NB4 (cell line): ENCODE results near the gene PLCH1.

ENCODE experiments used
- DNase-seq: peaks from one replicate; pipeline ENCODE4 v3.0.0; 2010; ENCODE audit warnings: low read depth
- H3K4me3 ChIP-seq: one replicate; pipeline ENCODE4 v1.5.1; 2011; ENCODE audit warnings: mild to moderate bottlenecking, low read depth, low read length, moderate library complexity
- MYC ChIP-seq: IDR thresholded peaks from 2 replicates; pipeline ENCODE4 v1.6.1; 2011; ENCODE audit warnings: low read depth, low read length
- POLR2A ChIP-seq: IDR thresholded peaks from 2 replicates; pipeline ENCODE4 v1.6.1; 2011; ENCODE audit warnings: mild to moderate bottlenecking; ENCODE audit not compliant: insufficient read length; ENCODE audit errors: extremely low read depth
- TF ChIP-seq, protein P1 (sequence below): IDR thresholded peaks from 2 replicates; pipeline ENCODE4 v1.6.1; 2011; ENCODE audit warnings: low read depth, low read length
- TF ChIP-seq, protein P2 (sequence below): IDR thresholded peaks from one replicate; pipeline ENCODE4 v1.5.1; 2012; ENCODE audit warnings: low read depth, low read length

PLCH1 gene

DNA sequence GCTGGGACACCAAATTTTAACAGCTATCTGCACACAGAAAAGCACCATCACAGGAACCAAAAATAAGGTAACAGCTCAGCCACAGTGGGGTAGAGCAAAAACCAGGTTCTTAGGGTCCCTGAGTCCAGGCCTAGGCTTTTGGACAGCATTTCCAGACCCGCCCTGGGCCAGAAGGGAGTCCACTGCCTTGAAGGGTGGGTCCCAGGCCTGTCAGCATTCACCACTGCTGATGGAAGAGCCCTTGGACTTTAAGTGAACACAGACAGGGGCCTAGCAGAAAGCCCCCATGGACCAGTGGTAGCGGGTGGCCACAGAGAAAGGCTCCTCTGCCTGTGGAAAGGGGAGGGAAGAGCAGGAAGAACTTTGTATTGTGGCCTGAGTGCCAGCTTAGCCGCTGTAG lies 56.4 kb downstream of the PLCH1 start:
- H3K4me3 ChIP-seq, result no peak overlapping the region
- no peak for DNase-seq
- TF ChIP-seq, protein P1, sequence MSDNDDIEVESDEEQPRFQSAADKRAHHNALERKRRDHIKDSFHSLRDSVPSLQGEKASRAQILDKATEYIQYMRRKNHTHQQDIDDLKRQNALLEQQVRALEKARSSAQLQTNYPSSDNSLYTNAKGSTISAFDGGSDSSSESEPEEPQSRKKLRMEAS, result no peak
- TF ChIP-seq MYC (no peak), POLR2A (no peak)
- TF ChIP-seq, protein P2, sequence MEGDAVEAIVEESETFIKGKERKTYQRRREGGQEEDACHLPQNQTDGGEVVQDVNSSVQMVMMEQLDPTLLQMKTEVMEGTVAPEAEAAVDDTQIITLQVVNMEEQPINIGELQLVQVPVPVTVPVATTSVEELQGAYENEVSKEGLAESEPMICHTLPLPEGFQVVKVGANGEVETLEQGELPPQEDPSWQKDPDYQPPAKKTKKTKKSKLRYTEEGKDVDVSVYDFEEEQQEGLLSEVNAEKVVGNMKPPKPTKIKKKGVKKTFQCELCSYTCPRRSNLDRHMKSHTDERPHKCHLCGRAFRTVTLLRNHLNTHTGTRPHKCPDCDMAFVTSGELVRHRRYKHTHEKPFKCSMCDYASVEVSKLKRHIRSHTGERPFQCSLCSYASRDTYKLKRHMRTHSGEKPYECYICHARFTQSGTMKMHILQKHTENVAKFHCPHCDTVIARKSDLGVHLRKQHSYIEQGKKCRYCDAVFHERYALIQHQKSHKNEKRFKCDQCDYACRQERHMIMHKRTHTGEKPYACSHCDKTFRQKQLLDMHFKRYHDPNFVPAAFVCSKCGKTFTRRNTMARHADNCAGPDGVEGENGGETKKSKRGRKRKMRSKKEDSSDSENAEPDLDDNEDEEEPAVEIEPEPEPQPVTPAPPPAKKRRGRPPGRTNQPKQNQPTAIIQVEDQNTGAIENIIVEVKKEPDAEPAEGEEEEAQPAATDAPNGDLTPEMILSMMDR, result no peak

DNA sequence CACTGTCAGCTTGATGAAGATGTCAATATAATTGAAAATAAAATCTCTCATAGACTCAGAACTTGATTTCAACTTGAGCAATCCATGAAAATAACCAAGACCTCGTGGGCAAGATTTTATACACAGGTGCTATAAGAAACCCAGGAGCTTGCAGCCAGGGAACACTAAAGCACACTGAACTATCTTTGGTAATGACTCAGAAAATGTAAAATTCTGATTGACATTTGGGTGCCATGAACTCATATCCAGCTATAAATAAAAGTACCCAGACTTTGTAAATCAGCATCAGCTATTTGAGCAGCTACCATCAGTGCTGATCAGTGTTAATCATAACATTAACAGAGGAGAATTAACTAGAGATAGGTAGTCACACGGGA lies 61.5 kb downstream of the PLCH1 start:
- no peak for DNase-seq
- TF ChIP-seq, protein P2, result no peak
- TF ChIP-seq, protein P1, result no peak
- TF ChIP-seq POLR2A (no peak), MYC (no peak)

DNA sequence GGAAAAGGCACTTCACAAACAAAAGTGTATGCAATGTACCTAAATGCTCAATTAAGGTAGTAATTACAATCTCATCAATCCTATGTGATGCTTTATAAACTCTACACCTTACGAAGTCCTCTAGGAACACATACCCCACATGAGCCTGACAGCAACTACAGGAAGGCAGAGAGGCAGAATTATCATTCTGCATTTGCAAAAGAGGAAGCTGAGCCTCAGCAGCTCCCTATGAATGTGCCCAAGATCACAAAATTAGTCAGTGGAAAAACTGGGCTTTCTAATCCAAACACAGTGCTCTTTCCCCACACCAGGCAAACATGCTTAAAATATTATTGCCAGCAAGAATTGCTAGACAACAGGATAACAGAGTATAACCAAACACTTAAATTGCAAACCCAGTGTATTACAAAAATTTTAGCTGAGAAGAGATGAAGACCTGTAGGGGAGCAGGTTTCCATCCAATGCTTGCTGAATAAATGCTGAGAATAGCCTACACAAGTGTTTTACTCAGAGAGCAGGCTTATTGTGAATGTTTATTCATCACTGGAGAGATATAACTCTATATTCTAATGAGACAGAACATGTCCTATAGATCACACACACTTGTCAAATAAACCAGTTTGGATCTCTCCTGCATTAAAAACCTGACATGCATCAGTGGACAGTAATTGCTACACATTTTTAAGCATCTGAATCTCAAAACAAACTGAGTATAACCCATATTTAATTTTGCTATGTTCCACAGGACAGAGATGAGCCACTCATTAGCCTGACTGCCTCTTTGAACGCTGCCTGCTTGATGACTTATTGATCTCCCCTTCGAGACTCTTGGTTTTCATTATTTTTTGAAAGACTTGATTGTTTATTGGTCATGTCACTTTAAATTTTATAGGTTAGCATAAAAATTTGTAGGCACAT lies 62.2 kb downstream of the PLCH1 start:
- TF ChIP-seq, protein P2, result no peak
- TF ChIP-seq MYC (no peak), POLR2A (no peak)
- TF ChIP-seq, protein P1, result no peak
- H3K4me3 ChIP-seq, result no peak overlapping the region
- peak; percentile 22 for DNase-seq

More for the DNA sequence above, 61.5 kb downstream of the PLCH1 start:
- no peak overlapping the region for H3K4me3 ChIP-seq

DNA sequence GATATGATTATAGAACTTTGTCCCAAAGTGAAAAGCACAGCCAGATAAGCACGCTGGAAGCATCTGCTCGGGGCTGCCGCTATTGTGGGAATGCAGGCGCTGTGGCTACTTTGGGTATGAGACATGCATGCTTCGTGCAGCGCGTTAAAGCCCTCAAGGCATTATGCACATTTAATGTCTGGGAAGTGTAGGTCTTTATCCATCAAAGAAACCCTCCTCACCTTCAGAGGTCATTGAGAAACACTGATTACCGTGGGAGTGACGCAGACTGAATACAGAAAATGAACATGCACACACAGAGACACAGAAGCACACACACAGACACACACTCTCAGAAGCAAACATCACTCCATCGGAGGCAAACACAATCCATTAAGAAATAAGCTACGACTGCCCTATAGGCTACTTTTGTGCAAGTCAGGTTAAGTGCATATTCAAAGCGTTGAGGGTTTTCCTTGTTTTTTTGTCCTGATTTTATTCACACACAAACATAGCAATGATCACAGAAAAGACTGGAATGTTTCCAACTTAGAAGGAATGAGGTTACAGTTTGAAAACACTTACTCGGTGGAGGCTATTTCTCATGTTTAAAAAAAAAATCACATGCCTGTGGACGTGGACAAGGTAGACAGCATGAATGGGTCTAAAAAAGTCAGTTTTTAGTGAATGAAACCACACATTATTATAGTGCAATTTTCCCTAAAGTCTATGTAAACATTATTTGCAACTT lies 68.5 kb downstream of the PLCH1 start:
- no peak overlapping the region for H3K4me3 ChIP-seq
- no peak for DNase-seq
- TF ChIP-seq POLR2A (no peak), MYC (no peak)
- TF ChIP-seq, protein P2, result no peak
- TF ChIP-seq, protein P1, result no peak

DNA sequence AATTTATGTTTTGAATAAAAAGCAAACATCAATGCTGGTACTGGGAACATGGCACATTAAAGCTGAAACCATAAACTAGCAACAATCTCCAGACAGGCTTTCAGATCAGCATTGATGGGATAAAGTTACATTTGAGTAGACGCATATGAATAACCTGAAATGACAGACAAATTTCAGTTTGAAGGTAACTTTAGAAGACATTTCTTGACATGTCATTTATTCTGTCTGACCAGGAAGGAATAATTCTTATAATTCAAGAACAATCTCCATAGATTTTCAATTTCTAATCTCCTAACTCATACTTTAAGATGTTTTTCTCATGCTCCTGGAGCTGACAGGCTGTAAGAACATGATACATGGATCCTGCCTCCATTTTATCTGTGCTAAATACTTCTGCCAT lies 69.8 kb downstream of the PLCH1 start:
- DNase-seq, result no peak
- H3K4me3 ChIP-seq, result no peak overlapping the region

More for the DNA sequence above, 69.8 kb downstream of the PLCH1 start:
- TF ChIP-seq, protein P1, result no peak
- TF ChIP-seq POLR2A (no peak), MYC (no peak)
- TF ChIP-seq, protein P2, result no peak
